ENCODE results near the gene HNRNPCL1. TPM values are rescaled to one million over a fixed set of nuclear protein-coding genes. Genes with fewer than 3 reads are reported as not detected.

Gene HNRNPCL1
- total and polyA plus RNA-seq, 2 experiments from 2014 or later, result not detected

GRCh38 chr1:12809933-12810332 lies 38.6 kb downstream of the HNRNPCL1 start:
- Mint-ChIP-seq H3K27ac (no peak overlapping the region), H3K4me3 (no peak overlapping the region), H3K27me3 (ENCODE audit: insufficient read depth, low read depth, poor library complexity) (peaks cover 2% of the 10 kb centered on the region), H3K4me1 (no peaks in the 10 kb centered on the region), H3K36me3 (ENCODE audit: low read depth) (peaks cover 42% of the 10 kb centered on the region), H3K9me3 (peaks cover 93% of the 10 kb centered on the region)
- Histone ChIP-seq H3K36me3 (ENCODE audit: insufficient read depth) (no peaks in the 10 kb centered on the region), H3K4me3 (no peak overlapping the region), H3F3A (replicated peaks; ENCODE audit: low read depth) (no peaks in the 10 kb centered on the region), H3K4me2 (no peak overlapping the region), H2AFZ (no peak overlapping the region), H3K4me1 (ENCODE audit: insufficient read depth) (no peaks in the 10 kb centered on the region), H3K9me2 (ENCODE audit: insufficient read depth) (no peaks in the 10 kb centered on the region), H3K79me2 (replicated peaks; ENCODE audit: insufficient read depth) (no peaks in the 10 kb centered on the region), H3K27me3 (ENCODE audit: insufficient read depth) (no peaks in the 10 kb centered on the region), H3K27ac (ENCODE audit: low read depth) (no peak overlapping the region), H4K20me1 (replicated peaks; ENCODE audit: insufficient read depth) (no peaks in the 10 kb centered on the region)
- TF ChIP-seq EZH2 (IDR thresholded peaks at IDR 0.05; ENCODE audit: low read depth, unreplicated experiment), result no peak
- TF ChIP-seq CREB1 (CRISPR knock-in tag; IDR thresholded peaks at IDR 0.05; ENCODE audit: low read depth), result no peak
- TF ChIP-seq ZNF331 (CRISPR knock-in tag; IDR thresholded peaks at IDR 0.05; ENCODE audit: low read depth), result no peak
- TF ChIP-seq POLR2AphosphoS5 (IDR thresholded peaks at IDR 0.05; ENCODE audit: low read depth), result no peak
- TF ChIP-seq STAT1 (IDR thresholded peaks at IDR 0.05; ENCODE audit: unreplicated experiment), result no peak
- no peak for TF ChIP-seq JUNB (IDR thresholded peaks at IDR 0.05; ENCODE audit: unreplicated experiment)
- TF ChIP-seq, protein P1, sequence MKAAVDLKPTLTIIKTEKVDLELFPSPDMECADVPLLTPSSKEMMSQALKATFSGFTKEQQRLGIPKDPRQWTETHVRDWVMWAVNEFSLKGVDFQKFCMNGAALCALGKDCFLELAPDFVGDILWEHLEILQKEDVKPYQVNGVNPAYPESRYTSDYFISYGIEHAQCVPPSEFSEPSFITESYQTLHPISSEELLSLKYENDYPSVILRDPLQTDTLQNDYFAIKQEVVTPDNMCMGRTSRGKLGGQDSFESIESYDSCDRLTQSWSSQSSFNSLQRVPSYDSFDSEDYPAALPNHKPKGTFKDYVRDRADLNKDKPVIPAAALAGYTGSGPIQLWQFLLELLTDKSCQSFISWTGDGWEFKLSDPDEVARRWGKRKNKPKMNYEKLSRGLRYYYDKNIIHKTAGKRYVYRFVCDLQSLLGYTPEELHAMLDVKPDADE (IDR thresholded peaks at IDR 0.05), result no peak
- TF ChIP-seq ZNF462 (CRISPR knock-in tag; IDR thresholded peaks at IDR 0.05), result no peak
- TF ChIP-seq, protein P2, sequence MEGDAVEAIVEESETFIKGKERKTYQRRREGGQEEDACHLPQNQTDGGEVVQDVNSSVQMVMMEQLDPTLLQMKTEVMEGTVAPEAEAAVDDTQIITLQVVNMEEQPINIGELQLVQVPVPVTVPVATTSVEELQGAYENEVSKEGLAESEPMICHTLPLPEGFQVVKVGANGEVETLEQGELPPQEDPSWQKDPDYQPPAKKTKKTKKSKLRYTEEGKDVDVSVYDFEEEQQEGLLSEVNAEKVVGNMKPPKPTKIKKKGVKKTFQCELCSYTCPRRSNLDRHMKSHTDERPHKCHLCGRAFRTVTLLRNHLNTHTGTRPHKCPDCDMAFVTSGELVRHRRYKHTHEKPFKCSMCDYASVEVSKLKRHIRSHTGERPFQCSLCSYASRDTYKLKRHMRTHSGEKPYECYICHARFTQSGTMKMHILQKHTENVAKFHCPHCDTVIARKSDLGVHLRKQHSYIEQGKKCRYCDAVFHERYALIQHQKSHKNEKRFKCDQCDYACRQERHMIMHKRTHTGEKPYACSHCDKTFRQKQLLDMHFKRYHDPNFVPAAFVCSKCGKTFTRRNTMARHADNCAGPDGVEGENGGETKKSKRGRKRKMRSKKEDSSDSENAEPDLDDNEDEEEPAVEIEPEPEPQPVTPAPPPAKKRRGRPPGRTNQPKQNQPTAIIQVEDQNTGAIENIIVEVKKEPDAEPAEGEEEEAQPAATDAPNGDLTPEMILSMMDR (conservative IDR thresholded peaks at IDR 0.05; ENCODE audit: low read depth in 2 of 2), result no peak
- TF ChIP-seq, protein P3, sequence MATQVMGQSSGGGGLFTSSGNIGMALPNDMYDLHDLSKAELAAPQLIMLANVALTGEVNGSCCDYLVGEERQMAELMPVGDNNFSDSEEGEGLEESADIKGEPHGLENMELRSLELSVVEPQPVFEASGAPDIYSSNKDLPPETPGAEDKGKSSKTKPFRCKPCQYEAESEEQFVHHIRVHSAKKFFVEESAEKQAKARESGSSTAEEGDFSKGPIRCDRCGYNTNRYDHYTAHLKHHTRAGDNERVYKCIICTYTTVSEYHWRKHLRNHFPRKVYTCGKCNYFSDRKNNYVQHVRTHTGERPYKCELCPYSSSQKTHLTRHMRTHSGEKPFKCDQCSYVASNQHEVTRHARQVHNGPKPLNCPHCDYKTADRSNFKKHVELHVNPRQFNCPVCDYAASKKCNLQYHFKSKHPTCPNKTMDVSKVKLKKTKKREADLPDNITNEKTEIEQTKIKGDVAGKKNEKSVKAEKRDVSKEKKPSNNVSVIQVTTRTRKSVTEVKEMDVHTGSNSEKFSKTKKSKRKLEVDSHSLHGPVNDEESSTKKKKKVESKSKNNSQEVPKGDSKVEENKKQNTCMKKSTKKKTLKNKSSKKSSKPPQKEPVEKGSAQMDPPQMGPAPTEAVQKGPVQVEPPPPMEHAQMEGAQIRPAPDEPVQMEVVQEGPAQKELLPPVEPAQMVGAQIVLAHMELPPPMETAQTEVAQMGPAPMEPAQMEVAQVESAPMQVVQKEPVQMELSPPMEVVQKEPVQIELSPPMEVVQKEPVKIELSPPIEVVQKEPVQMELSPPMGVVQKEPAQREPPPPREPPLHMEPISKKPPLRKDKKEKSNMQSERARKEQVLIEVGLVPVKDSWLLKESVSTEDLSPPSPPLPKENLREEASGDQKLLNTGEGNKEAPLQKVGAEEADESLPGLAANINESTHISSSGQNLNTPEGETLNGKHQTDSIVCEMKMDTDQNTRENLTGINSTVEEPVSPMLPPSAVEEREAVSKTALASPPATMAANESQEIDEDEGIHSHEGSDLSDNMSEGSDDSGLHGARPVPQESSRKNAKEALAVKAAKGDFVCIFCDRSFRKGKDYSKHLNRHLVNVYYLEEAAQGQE (IDR thresholded peaks at IDR 0.05; ENCODE audit: unreplicated experiment), result no peak
- no peak for TF ChIP-seq NANOG (IDR thresholded peaks at IDR 0.05; ENCODE audit: borderline replicate concordance)
- TF ChIP-seq ZNF114 (CRISPR knock-in tag; IDR thresholded peaks at IDR 0.05), result no peak
- no peak for TF ChIP-seq EZH2phosphoT487 (IDR thresholded peaks at IDR 0.05; ENCODE audit: unreplicated experiment)
- DNase-seq (ENCODE audit: low spot score) (no peak), ATAC-seq (no peak)
